H1 (cell line): ENCODE results near the gene GRIA4.

Experiments used
- RFX5 ChIP-seq: IDR thresholded peaks from 2 replicates; pipeline ENCODE4 v1.6.1; 2011; ENCODE audit warnings: low read depth, low read length, improper control_type of control experiment, borderline replicate concordance
- SIX5 ChIP-seq: IDR thresholded peaks from 2 replicates; pipeline ENCODE4 v1.6.1; 2011; ENCODE audit warnings: mild to moderate bottlenecking, low read depth, low read length

DNA sequence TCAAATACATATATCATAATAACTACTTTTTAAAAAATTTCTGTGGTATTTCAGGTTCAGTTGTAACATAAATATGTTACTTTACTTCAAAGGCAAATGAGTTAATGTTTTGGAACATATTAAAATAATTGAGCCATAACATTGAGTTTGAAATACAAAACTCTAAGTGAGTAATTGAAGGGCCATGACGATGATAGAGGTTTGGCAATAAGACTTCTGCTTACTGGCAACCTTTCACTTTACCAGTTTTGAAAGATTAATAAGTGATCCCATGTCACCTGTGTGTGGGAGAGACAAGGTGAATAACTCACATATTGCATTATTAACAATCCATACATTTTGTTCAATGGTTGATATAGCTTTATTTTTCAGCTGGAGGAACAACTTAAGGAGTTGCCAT, 144.4 kb downstream of the GRIA4 start:
- no peak for TF ChIP-seq SIX5
- TF ChIP-seq RFX5: no peak
